Nephron progenitor cell (in vitro differentiated cells): ENCODE results near the gene TRPC4AP.

Experiments
- DNase-seq: peaks from one replicate; pipeline ENCODE4 v3.0.0; 2021
- H3K27ac Mint-ChIP-seq: 2 replicates; pipeline ENCODE4 v1.8.0; 2021; ENCODE audit warnings: mild to moderate bottlenecking, moderate library complexity, mixed read lengths
- H3K27me3 Mint-ChIP-seq: 2 replicates; pipeline ENCODE4 v1.8.0; 2021; ENCODE audit warnings: mild to moderate bottlenecking, low read depth, mixed read lengths; ENCODE audit not compliant: poor library complexity
- H3K36me3 Mint-ChIP-seq: 2 replicates; pipeline ENCODE4 v1.8.0; 2021; ENCODE audit warnings: low read depth, mixed read lengths
- H3K4me1 Mint-ChIP-seq: 2 replicates; pipeline ENCODE4 v1.8.0; 2021; ENCODE audit warnings: mixed read lengths
- H3K4me3 Mint-ChIP-seq: 2 replicates; pipeline ENCODE4 v1.8.0; 2021; ENCODE audit warnings: mild to moderate bottlenecking, moderate library complexity, mixed read lengths
- H3K9me3 Mint-ChIP-seq: 2 replicates; pipeline ENCODE4 v1.8.0; 2021; ENCODE audit warnings: mild to moderate bottlenecking, moderate library complexity, mixed read lengths
- TF ChIP-seq, protein P1 (sequence below): fragments of 200-600 bp; sonication (generic); IDR thresholded peaks from 2 replicates; pipeline ENCODE4 v1.5.0; 2021; ENCODE audit warnings: antibody characterized with exemption

TRPC4AP gene

DNA sequence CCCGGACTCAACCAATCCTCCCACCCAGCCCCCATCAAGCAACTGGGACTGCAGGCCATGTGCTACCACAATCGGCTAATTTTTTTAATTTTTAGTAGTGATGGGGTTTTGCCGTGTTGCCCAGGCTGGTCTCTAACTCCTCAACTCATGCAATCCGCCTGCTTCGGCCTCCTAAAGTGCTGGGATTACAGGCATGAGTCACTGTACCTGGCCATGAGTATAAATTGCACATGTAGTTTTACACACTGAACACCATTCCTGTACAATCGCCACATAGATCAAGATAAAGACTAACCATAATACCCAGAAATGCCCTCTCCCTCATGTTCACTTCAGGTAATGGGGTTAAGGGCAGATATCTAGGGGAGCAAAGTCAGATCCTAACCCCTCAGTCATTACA is 26.4 kb downstream of the TRPC4AP start:
- Mint-ChIP-seq H3K27ac (peak overlapping the region; percentile 39), H3K4me3 (no peak overlapping the region), H3K9me3 (peaks cover 5% of the 10 kb centered on the region), H3K4me1 (no peaks in the 10 kb centered on the region), H3K27me3 (no peaks in the 10 kb centered on the region), H3K36me3 (peaks cover 63% of the 10 kb centered on the region)
- DNase-seq: no peak
- TF ChIP-seq, protein P1, sequence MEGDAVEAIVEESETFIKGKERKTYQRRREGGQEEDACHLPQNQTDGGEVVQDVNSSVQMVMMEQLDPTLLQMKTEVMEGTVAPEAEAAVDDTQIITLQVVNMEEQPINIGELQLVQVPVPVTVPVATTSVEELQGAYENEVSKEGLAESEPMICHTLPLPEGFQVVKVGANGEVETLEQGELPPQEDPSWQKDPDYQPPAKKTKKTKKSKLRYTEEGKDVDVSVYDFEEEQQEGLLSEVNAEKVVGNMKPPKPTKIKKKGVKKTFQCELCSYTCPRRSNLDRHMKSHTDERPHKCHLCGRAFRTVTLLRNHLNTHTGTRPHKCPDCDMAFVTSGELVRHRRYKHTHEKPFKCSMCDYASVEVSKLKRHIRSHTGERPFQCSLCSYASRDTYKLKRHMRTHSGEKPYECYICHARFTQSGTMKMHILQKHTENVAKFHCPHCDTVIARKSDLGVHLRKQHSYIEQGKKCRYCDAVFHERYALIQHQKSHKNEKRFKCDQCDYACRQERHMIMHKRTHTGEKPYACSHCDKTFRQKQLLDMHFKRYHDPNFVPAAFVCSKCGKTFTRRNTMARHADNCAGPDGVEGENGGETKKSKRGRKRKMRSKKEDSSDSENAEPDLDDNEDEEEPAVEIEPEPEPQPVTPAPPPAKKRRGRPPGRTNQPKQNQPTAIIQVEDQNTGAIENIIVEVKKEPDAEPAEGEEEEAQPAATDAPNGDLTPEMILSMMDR: no peak

DNA sequence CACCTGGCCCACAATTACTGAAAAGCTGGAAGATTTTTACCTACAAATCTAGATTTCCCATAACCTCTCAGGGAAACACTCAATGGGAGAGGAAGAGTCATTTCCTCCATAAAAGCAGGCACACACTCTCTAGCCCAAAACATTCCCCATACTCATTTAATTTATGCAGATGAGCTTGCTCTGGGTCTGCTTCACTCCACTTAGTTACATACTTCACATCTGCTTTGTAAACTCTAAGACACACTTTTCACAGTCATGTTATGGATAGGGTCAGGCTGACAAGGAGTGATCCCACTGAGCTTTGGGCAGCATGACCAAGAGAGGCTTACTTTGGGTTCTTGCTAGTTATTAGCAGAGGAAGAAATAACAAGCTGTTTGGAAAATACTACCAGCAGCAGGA is 27.4 kb downstream of the TRPC4AP start:
- Mint-ChIP-seq H3K4me1 (no peaks in the 10 kb centered on the region), H3K4me3 (no peak overlapping the region), H3K27ac (peak overlapping the region; percentile 77), H3K36me3 (peaks cover 64% of the 10 kb centered on the region), H3K9me3 (no peaks in the 10 kb centered on the region), H3K27me3 (no peaks in the 10 kb centered on the region)
- DNase-seq: no peak
- TF ChIP-seq, protein P1: no peak

DNA sequence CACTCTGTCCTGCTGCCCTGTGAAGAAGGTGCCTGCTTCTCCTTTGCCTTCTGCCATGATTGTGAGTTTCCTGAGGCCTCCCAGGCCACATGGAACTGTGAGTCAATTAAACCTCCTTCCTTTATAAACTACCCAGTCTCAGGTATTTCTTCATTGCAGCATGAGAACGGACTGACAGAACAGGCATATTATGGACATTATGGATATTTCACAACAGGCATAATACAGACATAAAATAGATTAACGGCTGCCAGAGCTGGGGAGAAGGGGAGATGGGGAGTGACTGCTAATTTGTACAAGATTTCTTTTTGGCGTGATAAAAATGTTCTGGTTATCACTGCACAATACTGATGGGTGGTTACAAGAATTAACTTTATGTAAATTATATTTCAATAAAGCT is 29.4 kb downstream of the TRPC4AP start:
- peak overlapping the region; percentile 43 for H3K27ac Mint-ChIP-seq
- TF ChIP-seq, protein P1: no peak
- H3K36me3 Mint-ChIP-seq: peaks cover 72% of the 10 kb centered on the region
- H3K4me3 Mint-ChIP-seq: no peak overlapping the region
- H3K4me1 Mint-ChIP-seq: peaks cover 3% of the 10 kb centered on the region
- H3K9me3 Mint-ChIP-seq: peaks cover 7% of the 10 kb centered on the region
- H3K27me3 Mint-ChIP-seq: no peaks in the 10 kb centered on the region
- DNase-seq: no peak

DNA sequence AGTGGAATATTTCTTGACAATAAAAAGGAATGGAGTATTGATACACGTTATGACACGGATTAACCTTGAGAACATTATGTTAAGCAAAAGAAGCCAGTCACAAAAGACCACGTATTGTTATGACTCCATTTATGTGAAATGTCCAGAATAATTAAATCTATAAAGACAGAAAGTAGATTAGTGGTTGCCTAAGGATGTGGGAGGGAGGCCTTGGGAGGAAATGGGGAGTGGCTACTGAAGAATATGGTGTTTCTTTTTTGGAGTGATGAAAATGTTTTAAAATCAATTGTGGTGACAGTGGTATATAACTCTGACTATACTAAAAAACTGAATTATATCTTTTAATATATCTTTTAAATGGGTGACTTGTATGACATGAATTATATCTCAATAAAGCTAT is 30.1 kb downstream of the TRPC4AP start:
- DNase-seq: no peak
- Mint-ChIP-seq H3K4me3 (no peak overlapping the region), H3K27ac (no peak overlapping the region), H3K36me3 (peaks cover 71% of the 10 kb centered on the region), H3K4me1 (peaks cover 8% of the 10 kb centered on the region), H3K9me3 (peaks cover 7% of the 10 kb centered on the region), H3K27me3 (no peaks in the 10 kb centered on the region)
- TF ChIP-seq, protein P1: no peak

DNA sequence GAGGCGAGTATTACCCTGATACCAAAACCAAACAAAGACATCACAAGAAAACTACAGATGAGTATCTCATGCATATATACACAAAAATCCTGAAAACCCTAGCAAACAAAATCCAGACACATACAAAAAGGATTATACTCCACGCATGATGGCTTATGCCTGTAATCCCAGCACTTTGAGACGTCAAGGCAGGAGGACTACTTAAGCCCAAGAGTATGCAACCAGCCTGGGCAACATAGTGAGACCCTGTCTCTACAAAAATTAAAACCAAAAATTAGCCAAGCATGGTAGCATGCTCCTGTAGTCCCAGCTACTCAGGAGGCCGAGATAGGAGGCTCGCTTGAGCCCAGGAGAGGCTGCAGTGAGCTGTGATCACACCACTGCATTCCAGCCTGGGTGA is 32.4 kb downstream of the TRPC4AP start:
- peaks cover 8% of the 10 kb centered on the region for H3K4me1 Mint-ChIP-seq
- peaks cover 65% of the 10 kb centered on the region for H3K36me3 Mint-ChIP-seq
- no peaks in the 10 kb centered on the region for H3K27me3 Mint-ChIP-seq
- no peak for DNase-seq
- peaks cover 7% of the 10 kb centered on the region for H3K9me3 Mint-ChIP-seq
- no peak overlapping the region for H3K4me3 Mint-ChIP-seq
- no peak overlapping the region for H3K27ac Mint-ChIP-seq
- TF ChIP-seq, protein P1: no peak

DNA sequence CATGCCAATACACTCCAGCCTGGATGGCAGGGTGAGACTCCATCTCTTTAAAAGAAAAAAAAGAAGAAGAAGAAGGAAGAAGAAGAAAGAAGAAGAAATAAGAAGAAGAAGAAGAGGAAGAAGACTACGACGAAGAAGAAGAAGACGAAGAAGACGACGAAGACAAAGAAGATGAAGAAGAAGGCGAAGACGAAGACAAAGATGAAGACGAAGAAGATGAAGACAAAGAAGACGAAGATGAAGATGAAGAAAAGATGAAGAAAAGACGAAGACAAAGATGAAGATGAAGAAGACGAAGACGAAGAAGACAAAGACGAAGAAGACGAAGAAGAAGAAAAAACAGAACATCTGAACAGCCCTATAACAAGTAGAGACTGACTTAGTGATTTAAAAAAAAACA is 33.0 kb downstream of the TRPC4AP start:
- TF ChIP-seq, protein P1: no peak
- no peak for DNase-seq
- Mint-ChIP-seq H3K4me3 (no peak overlapping the region), H3K9me3 (peaks cover 7% of the 10 kb centered on the region), H3K27me3 (no peaks in the 10 kb centered on the region), H3K27ac (no peak overlapping the region), H3K36me3 (peaks cover 69% of the 10 kb centered on the region), H3K4me1 (peaks cover 8% of the 10 kb centered on the region)
